Mononuclear cell (primary cell): ENCODE data around the gene AVPI1. TPM values are rescaled to one million over a fixed set of nuclear protein-coding genes. Genes with fewer than 3 reads are reported as not detected.

Source experiments
- total RNA-seq: library from RNA; depleted of rRNA; stranded (reverse); fragments of >200 nt; gene quantifications from one replicate; pipeline ENCODE4 v1.2.3, GENCODE V29; 2012

AVPI1 gene
- total RNA-seq, 1 donor = 7.8 TPM

Other genes starting within 250 kb of the AVPI1 start
- gene EXOSC1, start 241.2 kb downstream of the AVPI1 start, total RNA-seq = 24.6 TPM
- 5.5 TPM for gene ZDHHC16, start 241.1 kb downstream of the AVPI1 start, total RNA-seq
- 30.2 TPM for gene MMS19, start 188.8 kb downstream of the AVPI1 start, total RNA-seq
- 6.3 TPM for gene UBTD1, start 188.3 kb downstream of the AVPI1 start, total RNA-seq
- not detected for gene ANKRD2, start 114.5 kb downstream of the AVPI1 start, total RNA-seq
- not detected for gene HOGA1, start 102.9 kb downstream of the AVPI1 start, total RNA-seq
- not detected for gene C10orf62, start 97.5 kb downstream of the AVPI1 start, total RNA-seq
- not detected for gene MORN4, start 53.7 kb downstream of the AVPI1 start, total RNA-seq
- gene PI4K2A, start 46.6 kb downstream of the AVPI1 start, total RNA-seq = 29.0 TPM
- gene MARVELD1, start 26.5 kb upstream of the AVPI1 start, total RNA-seq = 5.5 TPM
- gene ZFYVE27, start 49.9 kb upstream of the AVPI1 start, total RNA-seq = 33.2 TPM
- gene SFRP5, start 84.8 kb upstream of the AVPI1 start, total RNA-seq = 0.52 TPM
- gene GOLGA7B, start 162.6 kb upstream of the AVPI1 start, total RNA-seq = 1.7 TPM